ENCODE results near the gene MRPL52.
"Not testable (repeated sequence)": the region's sequence is repeated elsewhere in the genome, so short reads cannot be mapped to it uniquely, and the experiment has no call there.

Gene MRPL52

GRCh38 chr14:22839159-22839779 is 9.6 kb downstream of the MRPL52 start:
- DNase-seq: no peak

- no peak for DNase-seq
Observed at GRCh38 chr14:22841311-22841710, 11.6 kb downstream of the MRPL52 start.

GRCh38 chr14:22841769-22842168 is 12.1 kb downstream of the MRPL52 start:
- no peak for DNase-seq

- no peak for DNase-seq
Observed at GRCh38 chr14:22842211-22843122, 12.8 kb downstream of the MRPL52 start.

GRCh38 chr14:22843123-22843925 is 13.6 kb downstream of the MRPL52 start:
- DNase-seq: no peak

GRCh38 chr14:22844221-22845102 is 14.8 kb downstream of the MRPL52 start:
- DNase-seq: no peak

GRCh38 chr14:22845103-22845394 is 15.4 kb downstream of the MRPL52 start:
- DNase-seq: no peak

GRCh38 chr14:22845821-22846625 is 16.3 kb downstream of the MRPL52 start:
- DNase-seq: no peak

GRCh38 chr14:22846811-22847307 is 17.2 kb downstream of the MRPL52 start:
- DNase-seq: no peak

- DNase-seq: peak; percentile 22
Observed at GRCh38 chr14:22847661-22848341, 18.1 kb downstream of the MRPL52 start.

GRCh38 chr14:22848351-22849164 is 18.9 kb downstream of the MRPL52 start:
- no peak for DNase-seq

- no peak for DNase-seq
Observed at GRCh38 chr14:22849212-22849819, 19.6 kb downstream of the MRPL52 start.

- DNase-seq: peak; percentile 41
Observed at GRCh38 chr14:22850944-22851764, 21.5 kb downstream of the MRPL52 start.

GRCh38 chr14:22852178-22852577 is 22.5 kb downstream of the MRPL52 start:
- not testable (repeated sequence) for DNase-seq

- DNase-seq: no peak
Observed at GRCh38 chr14:22852599-22852939, 22.9 kb downstream of the MRPL52 start.

- peak; percentile 86 for DNase-seq
Observed at GRCh38 chr14:22852940-22853767, 23.5 kb downstream of the MRPL52 start.

- not testable (repeated sequence) for DNase-seq
Observed at GRCh38 chr14:22854296-22854695, 24.6 kb downstream of the MRPL52 start.

All from CD4-positive, alpha-beta T cell treated with Interleukin-15 for 1 hour (primary cell).